ENCODE results near the gene GLYATL1B.

GLYATL1B gene

GRCh38 chr11:59114344-59114743 lies 28.2 kb downstream of the GLYATL1B start:
- Histone ChIP-seq H3K4me2 (no peak overlapping the region), H3K9ac (no peak overlapping the region), H3K4me3 (IDR thresholded peaks at IDR 0.05; ENCODE audit: insufficient read depth, low read depth, low read length) (no peak overlapping the region), H3K36me3 (ENCODE audit: insufficient read depth) (peaks cover 20% of the 10 kb centered on the region), H3K4me1 (ENCODE audit: low read depth, poor library complexity, severe bottlenecking) (peaks cover 16% of the 10 kb centered on the region), H3K27ac (no peak overlapping the region), H2AFZ (ENCODE audit: low read depth) (no peak overlapping the region), H4K20me1 (ENCODE audit: insufficient read depth) (no peaks in the 10 kb centered on the region), H3K27me3 (ENCODE audit: insufficient read depth, low read depth) (no peaks in the 10 kb centered on the region), H3K79me2 (ENCODE audit: insufficient read depth, low read depth) (peaks cover 17% of the 10 kb centered on the region; the same call in 1 of the 2 replicates)
- no peak for TF ChIP-seq CTCF (conservative IDR thresholded peaks at IDR 0.05; ENCODE audit: low read depth, low read length)

- Histone ChIP-seq H3K4me1 (ENCODE audit: low read depth, poor library complexity, severe bottlenecking) (peaks cover 6% of the 10 kb centered on the region), H3K36me3 (ENCODE audit: insufficient read depth) (peaks cover 10% of the 10 kb centered on the region; the same call in 1 of the 2 replicates), H3K27me3 (ENCODE audit: insufficient read depth, low read depth) (no peaks in the 10 kb centered on the region), H3K4me3 (IDR thresholded peaks at IDR 0.05; ENCODE audit: insufficient read depth, low read depth, low read length) (no peak overlapping the region), H3K79me2 (ENCODE audit: insufficient read depth, low read depth) (peaks cover 8% of the 10 kb centered on the region; the same call in 1 of the 2 replicates), H2AFZ (ENCODE audit: low read depth) (no peak overlapping the region), H3K9ac (no peak overlapping the region), H3K27ac (no peak overlapping the region), H3K4me2 (no peak overlapping the region), H4K20me1 (ENCODE audit: insufficient read depth) (no peaks in the 10 kb centered on the region)
- TF ChIP-seq CTCF (conservative IDR thresholded peaks at IDR 0.05; ENCODE audit: low read depth, low read length) = no peak
These were observed 29.4 kb downstream of the GLYATL1B start for GRCh38 chr11:59115553-59115952.

GRCh38 chr11:59117774-59118173 lies 31.7 kb downstream of the GLYATL1B start:
- Histone ChIP-seq H4K20me1 (ENCODE audit: insufficient read depth) (no peaks in the 10 kb centered on the region), H3K79me2 (ENCODE audit: insufficient read depth, low read depth) (no peaks in the 10 kb centered on the region), H2AFZ (ENCODE audit: low read depth) (no peak overlapping the region), H3K27ac (no peak overlapping the region), H3K4me3 (IDR thresholded peaks at IDR 0.05; ENCODE audit: insufficient read depth, low read depth, low read length) (no peak overlapping the region), H3K4me2 (no peak overlapping the region), H3K4me1 (ENCODE audit: low read depth, poor library complexity, severe bottlenecking) (no peaks in the 10 kb centered on the region), H3K9ac (no peak overlapping the region), H3K36me3 (ENCODE audit: insufficient read depth) (peaks cover 6% of the 10 kb centered on the region; the same call in 1 of the 2 replicates), H3K27me3 (ENCODE audit: insufficient read depth, low read depth) (no peaks in the 10 kb centered on the region)
- TF ChIP-seq CTCF (conservative IDR thresholded peaks at IDR 0.05; ENCODE audit: low read depth, low read length) = no peak

- TF ChIP-seq CTCF (conservative IDR thresholded peaks at IDR 0.05; ENCODE audit: low read depth, low read length) = no peak
- no peaks in the 10 kb centered on the region for H3K4me1 ChIP-seq (ENCODE audit: low read depth, poor library complexity, severe bottlenecking)
- no peak overlapping the region for H3K4me2 ChIP-seq
- no peak overlapping the region for H3K9ac ChIP-seq
- no peaks in the 10 kb centered on the region for H4K20me1 ChIP-seq (ENCODE audit: insufficient read depth)
- H3K27ac ChIP-seq = no peak overlapping the region
- H3K4me3 ChIP-seq (IDR thresholded peaks at IDR 0.05; ENCODE audit: insufficient read depth, low read depth, low read length) = no peak overlapping the region
- no peaks in the 10 kb centered on the region for H3K27me3 ChIP-seq (ENCODE audit: insufficient read depth, low read depth)
- H2AFZ ChIP-seq (ENCODE audit: low read depth) = no peak overlapping the region
- H3K79me2 ChIP-seq (ENCODE audit: insufficient read depth, low read depth) = no peaks in the 10 kb centered on the region
- H3K36me3 ChIP-seq (ENCODE audit: insufficient read depth) = peaks cover 6% of the 10 kb centered on the region; the same call in 1 of the 2 replicates
These were observed 33.7 kb downstream of the GLYATL1B start for GRCh38 chr11:59119826-59120225.

Data from KMS-11 (cell line).